DMS 273 (cell line): Measurements from ENCODE around the gene IVL.

Experiments used
- DNase-seq: peaks from one replicate; lab custom pipeline; 2025; ENCODE audit not compliant: unreplicated experiment; lab: John Stamatoyannopoulos, UW

Gene IVL

DNA sequence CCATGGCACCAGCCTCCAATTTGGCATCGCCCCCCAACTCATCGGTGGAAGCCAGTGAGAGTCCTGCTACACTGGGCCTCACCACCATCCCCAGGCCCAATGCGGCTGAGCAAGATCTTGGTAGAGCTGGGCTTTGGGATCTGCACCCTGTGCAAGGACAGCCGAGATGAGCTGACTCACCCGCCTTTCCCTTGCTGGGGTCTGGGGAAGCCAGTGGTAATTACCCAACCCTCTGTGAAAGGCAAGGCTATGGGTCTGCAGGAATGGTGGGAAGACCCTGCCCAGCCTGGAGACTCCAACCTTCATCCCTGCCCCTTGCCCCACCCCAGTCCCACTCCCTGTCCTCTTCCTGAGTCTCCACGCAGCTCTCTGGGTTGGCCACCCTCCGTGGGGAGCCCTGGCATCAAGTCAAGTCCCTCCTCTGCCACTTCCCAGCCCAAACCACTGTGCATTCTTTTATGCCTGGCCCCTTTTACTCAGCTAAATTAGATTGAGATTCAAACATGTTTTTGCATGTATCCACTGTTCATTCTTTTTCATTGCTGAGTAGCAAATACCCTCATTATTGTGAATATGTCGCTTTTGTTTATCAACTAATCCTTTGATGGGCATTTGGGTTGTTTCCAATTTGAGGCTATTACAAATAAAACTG is 21.5 kb upstream of the IVL start:
- no peak for DNase-seq

DNA sequence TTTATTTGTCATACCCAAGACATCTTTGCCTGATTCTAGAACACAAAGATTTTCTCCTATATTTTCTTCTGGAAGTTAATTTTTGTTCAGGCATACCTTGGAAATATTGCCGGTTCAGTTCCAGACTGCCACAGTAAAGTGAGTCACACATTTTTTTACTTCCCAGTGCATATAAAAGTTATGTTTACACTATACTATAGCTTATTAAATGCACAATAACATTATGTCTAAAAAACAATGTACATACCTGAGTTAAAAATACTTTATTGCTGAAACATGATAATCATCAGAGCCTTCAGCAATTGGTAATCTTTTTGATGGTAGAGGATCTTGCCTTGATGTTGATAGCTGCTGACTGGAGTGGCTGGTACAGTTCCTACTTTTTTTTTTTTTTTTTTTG is 20.2 kb upstream of the IVL start:
- DNase-seq: no peak

DNA sequence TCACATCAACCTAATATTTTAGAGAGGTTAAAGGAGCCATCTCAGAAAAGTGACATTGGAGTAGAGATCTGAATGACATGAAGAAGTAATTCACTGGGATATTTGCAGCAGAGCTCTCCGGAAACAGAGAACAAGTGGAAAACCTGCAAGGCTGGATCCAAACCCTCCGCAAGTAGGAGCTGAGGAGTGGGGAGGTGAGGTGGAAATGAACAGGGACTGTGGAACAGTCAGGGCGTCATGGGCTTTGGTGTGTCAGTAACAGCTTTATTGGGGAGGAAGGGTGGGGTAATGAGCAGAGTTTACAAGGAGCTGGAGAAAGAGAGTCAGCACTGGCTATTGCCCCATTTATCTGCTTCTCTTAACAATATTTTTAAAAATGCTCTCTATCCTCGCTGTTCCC is 9.3 kb upstream of the IVL start:
- no peak for DNase-seq

DNA sequence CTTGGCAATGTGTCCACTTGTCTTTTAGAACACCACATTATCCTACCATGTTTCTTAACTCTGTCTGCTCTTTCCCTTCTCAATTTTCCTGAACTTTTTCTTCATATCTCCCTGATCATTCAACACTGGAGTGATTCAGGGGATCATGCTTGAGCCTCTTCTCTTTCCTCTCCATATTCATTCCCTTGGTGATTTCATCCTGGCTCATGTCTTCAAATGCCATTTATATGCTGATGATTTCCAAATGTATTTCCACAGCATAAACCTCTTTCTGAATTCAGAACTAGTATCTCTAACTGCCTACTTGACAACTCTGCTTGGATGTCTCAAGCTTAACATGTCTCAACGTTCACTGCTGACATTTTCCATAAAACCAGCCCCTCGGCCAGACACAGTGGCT is 8.5 kb upstream of the IVL start:
- DNase-seq: no peak

DNA sequence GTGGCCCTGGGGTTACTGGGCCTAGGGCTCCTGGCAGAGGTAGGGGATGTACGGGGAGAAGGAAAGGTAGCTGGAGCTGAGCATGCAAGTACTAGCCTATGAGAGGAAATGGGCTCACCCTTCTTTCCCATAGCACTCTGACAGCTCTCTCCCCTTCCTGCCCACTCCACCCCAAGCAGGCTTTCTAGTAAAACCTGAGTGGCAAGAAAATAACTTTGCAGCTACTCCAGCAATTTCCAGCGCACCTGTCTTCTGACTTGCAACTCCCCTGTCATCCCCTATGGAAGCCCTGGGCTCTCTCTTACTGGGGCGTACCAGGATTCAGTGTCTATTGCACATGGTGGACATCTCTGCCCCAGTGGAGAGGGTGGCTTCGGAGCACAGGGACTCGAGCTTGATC is 6.7 kb upstream of the IVL start:
- DNase-seq: no peak

DNA sequence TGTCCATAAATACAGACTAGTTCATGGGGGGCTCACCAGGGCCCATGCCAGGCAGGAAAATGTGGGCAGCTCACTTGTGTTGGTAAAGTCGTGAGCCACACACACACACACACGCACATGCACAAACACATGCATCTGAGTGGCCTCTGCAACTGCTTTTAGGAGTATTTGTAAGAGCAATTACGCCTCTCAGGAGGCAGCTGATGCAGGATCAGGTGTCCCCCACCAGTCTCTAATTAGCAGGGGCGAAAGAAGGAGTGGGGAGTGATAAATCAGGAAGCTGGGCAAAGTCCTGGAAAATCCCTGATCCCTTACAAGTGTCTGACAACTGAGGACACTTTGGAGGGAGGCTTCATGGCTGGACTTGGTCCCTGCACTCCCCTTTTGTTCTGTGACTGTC is 5.7 kb upstream of the IVL start:
- DNase-seq: no peak

DNA sequence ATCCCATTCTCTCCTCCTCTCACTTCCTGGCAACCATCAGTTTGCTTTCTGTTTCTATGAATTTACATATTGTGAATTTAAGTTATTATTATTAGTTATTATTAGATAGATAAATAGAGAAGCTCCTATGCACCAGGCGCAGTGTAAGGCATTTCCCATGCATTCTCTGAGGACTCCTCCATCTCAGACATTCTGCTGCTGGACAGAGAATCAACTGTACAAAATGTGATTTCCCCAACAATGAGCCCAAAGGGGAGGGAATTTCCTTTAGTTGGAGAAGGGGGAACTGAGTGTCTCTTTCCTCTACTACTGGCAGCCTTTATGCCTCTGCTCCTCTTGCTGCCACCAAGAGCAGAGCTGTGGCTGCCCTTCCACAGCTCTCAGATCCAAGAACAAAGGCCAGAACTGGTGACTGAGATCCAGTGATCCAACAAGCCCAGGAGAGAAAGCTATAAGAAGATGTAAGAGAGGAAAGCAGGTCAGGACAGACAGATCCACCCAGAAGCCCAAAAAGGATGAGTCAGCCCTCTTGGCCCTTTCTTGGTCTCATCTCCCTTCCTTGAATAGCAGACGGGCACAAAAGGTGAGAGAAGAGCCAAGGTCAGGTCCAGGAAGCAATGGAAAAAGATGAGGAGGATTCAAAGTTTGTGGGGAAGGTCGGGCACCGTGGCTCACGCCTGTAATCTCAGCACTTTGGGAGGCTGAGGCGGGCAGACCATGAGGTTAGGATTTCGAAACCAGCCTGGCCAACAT is 3.5 kb upstream of the IVL start:
- no peak for DNase-seq

DNA sequence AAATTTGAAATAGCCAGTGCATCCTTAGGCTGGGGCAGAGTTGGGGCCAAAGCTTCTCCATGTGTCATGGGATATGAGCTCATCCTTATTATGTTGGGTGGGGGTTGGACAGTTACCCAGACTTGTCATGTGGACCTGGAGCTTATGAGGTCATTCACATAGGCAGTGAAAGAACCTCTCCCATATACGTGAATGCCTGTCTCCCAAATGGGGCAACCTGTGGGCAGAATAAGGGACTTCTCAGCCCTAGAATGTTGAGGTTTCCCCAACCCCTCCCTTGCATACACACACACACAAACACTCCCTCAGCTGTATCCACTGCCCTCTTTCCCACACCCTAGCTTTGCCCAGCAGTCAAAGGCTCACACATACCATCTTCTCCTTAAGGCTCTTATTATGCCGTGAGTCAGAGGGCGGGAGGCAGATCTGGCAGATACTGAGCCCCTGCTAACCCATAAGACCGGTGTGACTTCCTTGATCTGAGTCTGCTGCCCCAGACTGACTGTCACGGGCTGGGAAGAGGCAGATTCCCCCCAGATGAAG is 2.3 kb upstream of the IVL start:
- DNase-seq: no peak

DNA sequence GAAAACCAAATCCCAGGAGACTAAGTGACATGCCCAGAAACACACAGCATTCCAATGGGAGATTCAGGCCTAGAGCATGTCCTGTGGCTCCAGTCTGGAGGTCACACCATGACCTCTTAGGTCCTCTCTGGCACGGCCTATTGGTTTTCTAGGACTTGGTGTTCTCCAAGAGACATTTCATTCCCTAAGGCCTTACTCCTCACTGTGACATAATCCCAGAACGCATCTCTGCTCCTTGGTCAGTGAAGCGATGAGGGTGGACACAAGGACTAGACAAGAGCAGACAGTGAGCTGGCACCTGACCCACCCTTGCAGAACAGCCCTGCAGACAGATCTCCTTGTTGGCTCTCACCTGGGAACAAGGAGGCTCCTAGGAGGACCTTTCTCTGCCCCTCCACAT is 860 bp downstream of the IVL start:
- no peak for DNase-seq

DNA sequence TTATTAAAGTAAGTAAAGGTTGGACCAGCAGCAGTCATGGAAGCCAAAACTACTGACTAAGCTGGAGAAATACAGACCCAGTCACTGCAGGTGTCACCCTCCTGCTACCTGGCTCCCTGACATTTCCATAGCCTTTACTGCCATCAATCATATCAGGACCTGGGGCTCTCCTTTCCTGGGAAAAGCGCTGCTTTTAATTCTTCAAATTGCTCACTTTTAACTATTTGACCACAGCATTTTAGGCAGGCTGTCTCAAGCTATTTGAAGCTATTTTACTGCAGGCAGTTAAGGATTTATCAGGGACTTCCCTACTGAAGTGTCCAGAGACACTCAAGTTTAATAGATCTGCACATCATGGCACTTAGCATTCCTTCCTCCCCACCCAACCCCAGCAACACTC is 4.1 kb downstream of the IVL start:
- no peak for DNase-seq

DNA sequence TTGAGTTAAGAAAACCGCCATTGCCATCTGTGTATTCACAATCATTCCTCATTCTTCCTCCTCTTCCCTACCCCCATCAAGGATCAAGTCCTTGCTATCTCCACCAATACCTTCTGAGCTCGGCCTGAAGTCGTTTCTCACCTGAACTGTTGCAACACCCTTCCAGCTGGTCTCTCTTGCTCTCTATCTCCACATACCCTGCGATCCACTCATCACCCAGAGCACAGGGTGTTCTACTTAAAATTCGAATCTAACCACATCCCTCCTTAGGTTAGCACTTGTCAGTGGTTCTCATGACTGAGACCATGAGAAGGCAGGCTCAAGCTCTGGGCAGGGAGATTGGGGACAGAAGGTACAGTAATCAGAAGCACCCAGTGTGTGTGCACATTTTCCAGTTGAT is 4.6 kb downstream of the IVL start:
- DNase-seq: no peak

DNA sequence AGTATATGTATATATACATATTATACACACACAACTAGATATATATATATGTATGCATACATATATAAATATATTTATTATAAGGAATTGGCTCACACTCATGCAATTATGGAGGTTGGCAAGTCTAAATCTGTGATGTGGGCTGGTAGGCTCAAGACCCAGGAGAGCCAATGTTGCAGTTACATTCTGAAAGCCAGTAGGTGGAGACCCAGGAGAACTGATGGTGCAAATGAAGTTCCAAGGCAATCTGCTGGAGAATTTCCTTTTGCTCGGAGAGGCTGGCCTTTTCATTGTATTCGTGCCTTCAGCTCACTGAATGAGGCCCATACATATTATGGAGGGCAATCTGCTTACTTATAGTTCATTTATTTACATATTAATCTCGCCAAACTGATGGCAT is 9.4 kb downstream of the IVL start:
- DNase-seq: peak; percentile 15

DNA sequence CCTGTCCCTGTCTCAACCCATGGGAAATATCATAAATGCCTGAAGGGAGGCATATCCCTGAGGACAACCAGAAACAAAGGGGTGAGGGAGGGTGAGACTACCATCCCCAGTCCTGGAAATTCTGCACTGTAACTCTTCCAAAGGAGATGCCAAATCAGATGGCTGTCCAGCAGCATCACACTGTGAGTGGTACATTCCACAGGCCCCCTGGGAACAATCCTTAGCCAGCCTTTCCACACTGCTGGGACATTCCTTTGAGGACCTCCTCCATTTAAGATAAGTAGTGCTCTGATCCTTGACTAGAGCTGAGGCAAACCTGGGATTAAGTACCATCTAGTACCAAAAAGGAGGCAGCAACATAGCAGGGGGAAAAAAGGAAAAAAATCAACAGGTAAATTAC is 10.7 kb downstream of the IVL start:
- DNase-seq: no peak

DNA sequence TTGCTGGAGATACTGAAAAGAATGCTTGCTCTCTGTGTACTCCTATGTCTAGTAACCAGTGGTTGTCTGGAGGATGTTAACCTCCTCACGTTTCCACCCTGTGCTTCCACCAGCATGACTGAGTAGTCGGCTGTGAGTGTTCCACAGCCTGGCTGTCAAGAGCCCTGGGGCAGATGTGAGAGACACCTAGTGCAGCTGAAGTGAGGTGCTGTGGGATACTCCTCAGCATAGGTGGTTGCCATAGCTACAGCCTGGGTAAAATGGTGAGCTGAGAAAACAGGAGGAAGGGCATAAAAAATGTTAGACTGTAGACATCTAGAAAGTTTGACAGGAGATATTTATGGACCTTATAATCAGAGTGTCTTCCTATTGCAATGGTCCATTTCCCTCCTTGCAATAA is 15.8 kb downstream of the IVL start:
- no peak for DNase-seq

DNA sequence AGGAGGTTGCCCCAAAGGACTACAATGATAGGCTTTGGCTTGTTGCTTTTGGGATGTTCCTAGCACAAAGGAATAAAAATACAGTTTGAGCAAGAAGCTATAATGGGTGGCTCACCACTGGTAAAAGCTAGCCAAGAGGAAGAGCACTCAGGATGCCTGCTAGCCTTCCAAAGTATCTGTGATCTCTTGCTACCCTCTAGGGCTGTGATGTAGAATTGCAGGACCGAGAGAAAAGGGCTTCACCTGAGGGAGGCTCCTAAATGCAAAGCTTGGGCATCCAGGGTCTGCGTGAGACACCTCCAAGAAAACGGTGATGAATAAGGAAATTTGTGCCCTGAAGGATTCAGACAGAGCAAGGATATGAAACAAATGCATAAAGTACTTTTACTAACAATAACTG is 17.7 kb downstream of the IVL start:
- peak; percentile 3 for DNase-seq

DNA sequence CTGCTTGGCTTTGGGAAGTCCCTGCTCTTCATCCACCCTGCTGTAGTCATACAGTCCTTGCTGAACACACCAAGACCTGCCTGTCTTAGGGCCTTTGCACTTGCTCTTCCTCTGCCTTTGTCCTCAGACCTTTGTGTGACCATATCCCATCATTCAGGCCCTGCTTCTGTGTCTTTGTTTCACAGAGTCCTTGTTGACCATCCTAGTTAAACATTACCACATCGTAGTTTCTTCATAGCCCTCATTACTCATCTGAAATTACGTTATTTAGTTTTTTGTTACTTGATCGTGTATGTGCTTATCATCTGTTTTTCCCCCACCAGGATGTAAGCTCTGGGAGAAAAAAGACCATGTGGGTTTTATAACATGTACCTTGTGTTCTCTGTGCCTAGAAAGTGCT is 20.3 kb downstream of the IVL start:
- no peak for DNase-seq

DNA sequence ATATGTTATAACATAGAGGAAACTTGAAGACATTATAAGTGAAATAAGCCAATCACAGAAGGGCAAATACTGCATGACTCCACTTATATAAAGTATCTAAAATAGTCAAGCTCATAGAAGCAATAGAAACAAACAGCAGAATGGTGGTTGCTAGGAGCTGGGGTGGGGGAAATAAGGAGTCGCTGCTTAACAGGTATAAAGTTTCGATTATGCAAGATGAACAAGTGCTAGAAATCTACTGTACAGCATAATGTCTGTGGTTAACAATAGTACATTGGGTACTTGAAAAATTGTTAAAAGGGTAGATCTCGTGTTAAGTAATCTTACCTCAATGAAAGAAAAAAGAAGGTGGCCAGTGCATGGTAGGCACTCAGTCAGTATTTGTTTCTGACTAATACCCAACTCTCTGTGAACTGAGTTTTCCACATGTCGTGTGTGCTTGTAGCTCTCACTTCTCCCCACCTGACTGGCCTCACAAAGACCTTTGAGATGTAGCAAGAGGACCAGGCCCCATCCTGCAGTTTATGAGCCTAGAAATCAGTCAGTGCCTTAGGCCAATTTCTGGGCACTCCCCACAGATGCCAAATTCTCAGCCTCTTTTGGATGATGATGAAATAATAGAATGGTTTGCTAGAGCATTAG is 23.9 kb downstream of the IVL start:
- DNase-seq: no peak

DNA sequence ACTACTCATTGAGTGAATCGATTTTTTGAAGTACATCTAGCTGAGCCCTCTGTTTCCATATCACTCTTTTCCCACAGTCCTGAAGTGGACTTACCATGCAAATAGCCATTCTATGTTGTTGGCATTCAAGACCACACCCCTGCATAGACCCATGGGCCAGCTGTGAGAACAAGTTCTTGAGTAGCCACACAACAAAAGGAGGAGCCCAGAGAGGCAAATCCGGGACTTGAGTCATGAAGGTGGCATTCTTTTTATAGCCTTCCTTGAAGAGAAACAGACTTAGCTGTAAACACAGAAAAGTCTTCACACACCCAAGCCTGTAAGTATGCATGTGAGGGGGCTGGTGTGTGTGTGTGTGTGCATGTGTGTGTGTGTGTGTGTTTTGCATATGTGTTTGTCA is 24.9 kb downstream of the IVL start:
- DNase-seq: no peak

DNA sequence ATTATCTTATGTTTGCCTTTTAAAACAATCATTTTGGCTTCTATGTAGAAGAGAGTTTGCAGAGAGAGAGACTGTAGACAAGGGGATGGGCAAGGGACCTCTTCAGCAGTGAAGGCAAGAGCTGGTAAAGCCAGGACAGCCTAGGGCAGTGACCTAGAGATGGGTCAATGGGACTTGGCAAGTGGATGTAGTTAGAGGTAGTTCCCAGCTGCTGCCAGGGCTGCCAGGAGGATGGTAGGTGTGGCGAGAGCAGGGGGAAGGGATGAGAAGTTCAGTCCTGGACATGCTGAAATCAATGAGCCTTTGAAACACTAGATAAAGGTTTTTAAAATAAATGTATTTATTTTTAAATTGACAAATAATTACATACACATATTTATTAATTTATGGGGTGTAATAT is 32.3 kb downstream of the IVL start:
- no peak for DNase-seq

DNA sequence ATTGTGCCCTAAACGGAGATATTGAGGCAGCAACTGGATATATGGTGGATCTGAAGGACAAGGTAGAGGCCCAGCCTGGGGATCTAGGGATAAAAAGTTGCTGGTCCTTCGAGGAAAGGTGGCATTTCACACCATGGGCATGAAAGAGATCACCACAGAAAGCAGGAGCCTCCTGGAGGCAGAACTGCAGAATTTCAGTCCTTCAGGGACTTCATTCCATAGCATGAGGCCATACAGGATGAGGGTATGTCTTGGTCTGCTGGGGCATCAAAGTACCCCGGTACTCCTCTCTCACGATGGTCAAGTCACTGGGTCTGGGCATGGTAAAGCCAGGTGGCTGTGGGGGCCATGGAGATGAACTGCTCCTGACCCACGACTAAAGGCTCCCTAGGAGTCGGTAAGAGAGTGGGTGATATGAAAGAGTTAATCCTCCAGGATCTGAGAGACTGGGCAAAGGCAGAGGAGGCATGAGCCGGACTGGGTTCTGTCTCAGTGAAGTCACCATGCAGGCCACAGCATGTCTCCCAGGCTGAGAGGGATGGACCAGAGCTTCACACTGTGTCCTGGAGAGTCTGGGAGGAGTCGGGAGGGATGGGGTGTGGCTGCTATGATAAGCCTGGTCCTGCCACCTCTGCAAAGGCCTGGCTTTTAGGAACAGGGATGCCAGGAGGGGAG is 32.8 kb downstream of the IVL start:
- DNase-seq: no peak

DNA sequence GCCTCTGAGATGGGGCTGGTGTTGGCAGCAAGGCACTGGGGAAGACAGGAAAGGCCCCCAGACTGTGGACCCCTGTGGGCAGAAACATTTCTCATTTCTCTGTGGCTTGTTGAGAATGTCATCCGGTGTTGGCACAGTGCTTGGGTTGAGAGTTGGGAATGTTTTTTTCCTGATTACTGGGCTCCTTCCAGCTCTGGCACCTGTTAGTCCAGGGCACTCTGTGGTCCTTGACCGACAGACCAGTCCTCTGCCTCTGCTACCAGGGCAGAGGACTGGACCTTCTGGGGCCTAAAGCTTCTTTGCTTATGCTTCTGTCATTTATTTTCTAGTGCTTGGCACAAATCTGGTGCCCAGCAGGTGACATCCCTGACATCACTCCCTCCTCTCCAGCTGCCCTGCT is 33.8 kb downstream of the IVL start:
- DNase-seq: no peak

DNA sequence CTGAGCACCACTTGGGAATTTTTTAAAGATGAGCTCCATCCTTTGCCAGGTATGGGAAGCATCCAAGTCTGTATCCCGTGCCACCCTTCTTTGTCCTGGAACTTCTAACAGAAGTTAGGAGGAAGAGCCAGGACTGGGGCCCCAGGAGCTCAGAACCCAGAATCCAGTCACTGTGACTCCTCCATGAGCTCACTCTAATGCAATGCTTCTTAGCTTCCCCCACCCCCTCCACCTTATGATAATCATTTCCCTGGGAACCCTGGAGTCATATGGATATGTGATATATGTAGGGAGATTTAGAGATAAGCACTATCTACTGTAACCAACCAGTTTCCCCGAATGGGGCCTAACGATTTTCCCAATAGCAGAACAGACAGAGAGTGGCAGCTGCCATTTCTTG is 37.9 kb downstream of the IVL start:
- DNase-seq: no peak
